ENCODE results near the gene COLEC12.

COLEC12 gene

DNA sequence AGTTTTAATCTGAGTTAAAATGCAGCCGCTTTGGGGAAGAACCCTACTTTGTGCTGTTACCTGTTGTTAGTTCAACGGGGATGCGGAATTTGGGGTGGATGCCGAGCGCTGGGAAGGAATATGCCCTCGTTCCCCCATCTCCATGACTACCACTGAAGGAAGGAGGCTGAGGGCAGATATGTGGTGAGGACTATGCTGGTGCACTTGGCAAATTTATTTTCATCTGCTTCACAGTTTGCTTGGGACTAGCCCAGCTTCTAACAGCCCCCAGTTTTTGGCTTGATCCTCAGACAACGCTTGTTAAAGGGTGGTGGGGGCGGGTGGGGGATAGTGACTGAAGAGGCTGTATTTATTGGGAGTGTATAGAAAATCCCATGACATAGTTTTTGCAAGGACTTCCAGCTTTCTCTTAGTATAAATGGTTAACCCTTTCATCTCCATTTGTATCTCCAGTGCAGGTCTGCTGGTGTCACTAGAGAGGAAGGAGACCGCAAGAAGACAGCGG is 100.8 kb downstream of the COLEC12 start:
- no peak for DNase-seq (ENCODE audit: low read depth)
- TF ChIP-seq, protein P1, sequence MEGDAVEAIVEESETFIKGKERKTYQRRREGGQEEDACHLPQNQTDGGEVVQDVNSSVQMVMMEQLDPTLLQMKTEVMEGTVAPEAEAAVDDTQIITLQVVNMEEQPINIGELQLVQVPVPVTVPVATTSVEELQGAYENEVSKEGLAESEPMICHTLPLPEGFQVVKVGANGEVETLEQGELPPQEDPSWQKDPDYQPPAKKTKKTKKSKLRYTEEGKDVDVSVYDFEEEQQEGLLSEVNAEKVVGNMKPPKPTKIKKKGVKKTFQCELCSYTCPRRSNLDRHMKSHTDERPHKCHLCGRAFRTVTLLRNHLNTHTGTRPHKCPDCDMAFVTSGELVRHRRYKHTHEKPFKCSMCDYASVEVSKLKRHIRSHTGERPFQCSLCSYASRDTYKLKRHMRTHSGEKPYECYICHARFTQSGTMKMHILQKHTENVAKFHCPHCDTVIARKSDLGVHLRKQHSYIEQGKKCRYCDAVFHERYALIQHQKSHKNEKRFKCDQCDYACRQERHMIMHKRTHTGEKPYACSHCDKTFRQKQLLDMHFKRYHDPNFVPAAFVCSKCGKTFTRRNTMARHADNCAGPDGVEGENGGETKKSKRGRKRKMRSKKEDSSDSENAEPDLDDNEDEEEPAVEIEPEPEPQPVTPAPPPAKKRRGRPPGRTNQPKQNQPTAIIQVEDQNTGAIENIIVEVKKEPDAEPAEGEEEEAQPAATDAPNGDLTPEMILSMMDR (IDR thresholded peaks at IDR 0.05; ENCODE audit: insufficient read depth, low read depth, low read length, missing control alignments): no peak
- no peak overlapping the region for H3K4me3 ChIP-seq (ENCODE audit: low read depth, low read length)

DNA sequence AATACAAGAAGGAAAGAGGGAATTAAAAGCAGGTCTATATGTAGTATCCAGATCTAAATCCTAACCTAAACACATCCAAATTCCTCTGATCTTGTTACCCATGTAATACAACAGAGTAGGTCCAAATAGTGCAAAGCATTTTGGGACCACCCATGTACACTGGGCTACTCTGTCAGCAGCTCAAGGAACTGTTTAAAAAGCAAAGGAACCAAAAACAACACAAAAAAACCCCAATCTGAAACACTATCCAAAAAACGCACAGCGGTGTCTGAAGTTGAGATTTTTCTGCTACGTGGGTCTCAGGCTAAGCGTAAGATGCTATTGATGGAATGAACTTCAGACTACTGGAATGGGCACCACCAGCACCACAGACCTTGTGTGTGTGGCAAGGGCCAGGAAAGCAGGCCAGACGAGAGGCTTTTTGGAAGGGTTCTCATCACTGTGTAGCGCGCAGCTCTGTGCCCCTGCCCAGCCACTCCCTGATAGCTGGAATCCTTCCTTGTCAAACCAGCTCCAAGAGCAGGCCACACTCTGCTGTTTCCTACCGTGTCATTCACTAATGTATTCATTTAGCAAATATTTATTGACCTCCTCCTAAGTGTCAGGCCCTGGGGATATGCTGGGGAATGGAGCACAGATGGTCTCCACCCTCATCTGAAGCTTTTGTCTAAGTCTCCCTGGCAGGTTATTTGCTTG is 101.4 kb downstream of the COLEC12 start:
- no peak overlapping the region for H3K4me3 ChIP-seq (ENCODE audit: low read depth, low read length)
- TF ChIP-seq, protein P1 (IDR thresholded peaks at IDR 0.05; ENCODE audit: insufficient read depth, low read depth, low read length, missing control alignments): no peak
- DNase-seq (ENCODE audit: low read depth): no peak

DNA sequence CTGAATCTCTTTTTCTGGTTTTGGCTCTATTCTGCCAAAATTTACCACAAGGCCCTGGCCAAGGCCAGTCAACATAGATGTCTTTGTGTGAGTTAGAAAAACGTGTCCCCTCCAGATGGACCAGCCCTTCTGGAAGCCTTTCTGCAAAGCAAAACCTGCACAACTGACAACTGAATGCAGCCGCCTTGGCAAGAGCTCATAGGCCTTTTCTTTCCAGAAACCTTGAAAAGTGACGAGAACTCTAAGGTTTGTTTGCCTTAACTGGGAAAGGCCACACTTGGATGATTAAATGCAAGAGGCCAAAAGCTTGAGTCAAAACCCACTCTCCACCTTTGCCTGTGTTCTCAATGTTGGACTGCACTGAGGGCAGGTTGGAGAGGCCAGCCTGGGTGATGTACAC is 103.9 kb downstream of the COLEC12 start:
- TF ChIP-seq, protein P1 (IDR thresholded peaks at IDR 0.05; ENCODE audit: insufficient read depth, low read depth, low read length, missing control alignments): no peak
- H3K4me3 ChIP-seq (ENCODE audit: low read depth, low read length): no peak overlapping the region
- no peak for DNase-seq (ENCODE audit: low read depth)

DNA sequence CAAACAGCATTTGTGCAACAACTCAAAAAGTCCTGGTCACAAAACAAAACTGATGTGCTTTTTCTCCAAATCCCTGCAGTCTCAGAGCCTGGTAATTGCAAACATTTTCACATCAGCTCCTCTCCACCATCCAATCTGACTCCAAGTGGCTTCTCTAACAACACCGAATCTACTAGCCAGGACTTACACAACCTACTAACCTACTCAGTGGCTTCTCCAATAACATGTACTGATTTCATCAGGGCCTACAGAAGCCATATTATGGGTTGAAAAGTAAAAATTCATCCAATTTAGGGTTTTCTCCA is 104.3 kb downstream of the COLEC12 start:
- no peak overlapping the region for H3K4me3 ChIP-seq (ENCODE audit: low read depth, low read length)
- DNase-seq (ENCODE audit: low read depth): no peak
- TF ChIP-seq, protein P1 (IDR thresholded peaks at IDR 0.05; ENCODE audit: insufficient read depth, low read depth, low read length, missing control alignments): no peak

DNA sequence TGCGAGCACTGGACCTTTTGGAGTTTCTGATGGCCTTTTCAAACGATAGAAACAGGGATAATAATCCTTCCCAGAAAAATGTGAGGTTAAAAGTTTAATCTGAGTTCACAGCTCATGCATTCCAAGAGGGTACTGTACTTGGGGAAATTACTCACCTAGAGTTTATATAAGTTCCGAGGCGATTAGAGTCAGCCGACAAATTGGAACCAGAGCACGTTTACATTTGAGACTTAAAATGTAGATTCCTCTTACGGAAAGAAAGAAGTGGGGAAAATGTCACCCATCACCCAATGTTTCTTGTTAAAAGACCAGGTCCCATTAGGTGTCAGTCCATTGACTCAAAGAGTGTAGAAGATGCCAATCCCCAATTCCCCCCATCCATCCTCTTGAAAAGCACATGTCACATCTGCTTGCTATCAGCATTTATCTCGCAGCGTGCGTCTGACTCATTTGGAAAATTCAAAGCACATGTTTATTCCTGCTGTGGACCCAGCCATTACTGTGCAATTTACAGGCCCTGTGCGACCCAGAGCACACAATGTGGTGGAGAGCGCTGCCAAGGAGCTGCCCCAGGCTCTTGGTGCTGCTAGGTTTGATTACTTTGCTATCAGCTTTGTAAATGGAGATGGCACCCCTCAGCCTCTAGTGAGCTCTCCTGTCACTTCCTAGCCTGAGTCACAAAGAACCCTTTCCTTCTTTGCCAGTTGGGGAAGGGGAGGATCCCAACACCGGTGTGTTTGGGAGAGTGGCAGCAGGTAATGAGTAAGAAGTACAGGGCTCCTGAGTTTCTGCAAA is 104.8 kb downstream of the COLEC12 start:
- H3K4me3 ChIP-seq (ENCODE audit: low read depth, low read length): no peak overlapping the region
- TF ChIP-seq, protein P1 (IDR thresholded peaks at IDR 0.05; ENCODE audit: insufficient read depth, low read depth, low read length, missing control alignments): no peak
- no peak for DNase-seq (ENCODE audit: low read depth)

DNA sequence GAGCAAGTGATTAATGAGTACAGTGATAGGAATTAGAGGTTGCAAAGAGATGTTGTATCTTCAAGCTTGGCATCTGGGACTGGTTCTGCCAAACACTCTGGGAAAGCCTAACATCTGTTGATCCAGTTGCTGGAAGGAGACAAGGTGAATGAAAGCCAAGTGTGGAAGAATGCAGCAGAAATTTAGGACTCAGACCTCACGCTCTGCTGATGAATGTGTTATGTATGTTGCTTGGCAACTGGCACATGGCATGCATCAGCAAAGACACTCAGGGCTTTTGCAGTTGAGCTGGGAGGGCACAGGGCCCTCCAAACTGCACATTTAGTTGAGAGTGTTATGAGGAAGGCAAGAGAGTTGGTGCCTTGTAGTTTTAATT is 105.5 kb downstream of the COLEC12 start:
- TF ChIP-seq, protein P1 (IDR thresholded peaks at IDR 0.05; ENCODE audit: insufficient read depth, low read depth, low read length, missing control alignments): no peak
- H3K4me3 ChIP-seq (ENCODE audit: low read depth, low read length): no peak overlapping the region
- no peak for DNase-seq (ENCODE audit: low read depth)

All from GM12865 (cell line).